ENCODE data around the gene FAM110D.

FAM110D gene

GRCh38 chr1:26163684-26164035 is 4.8 kb downstream of the FAM110D start:
- no peak for DNase-seq (ENCODE audit: low read depth)

DNA sequence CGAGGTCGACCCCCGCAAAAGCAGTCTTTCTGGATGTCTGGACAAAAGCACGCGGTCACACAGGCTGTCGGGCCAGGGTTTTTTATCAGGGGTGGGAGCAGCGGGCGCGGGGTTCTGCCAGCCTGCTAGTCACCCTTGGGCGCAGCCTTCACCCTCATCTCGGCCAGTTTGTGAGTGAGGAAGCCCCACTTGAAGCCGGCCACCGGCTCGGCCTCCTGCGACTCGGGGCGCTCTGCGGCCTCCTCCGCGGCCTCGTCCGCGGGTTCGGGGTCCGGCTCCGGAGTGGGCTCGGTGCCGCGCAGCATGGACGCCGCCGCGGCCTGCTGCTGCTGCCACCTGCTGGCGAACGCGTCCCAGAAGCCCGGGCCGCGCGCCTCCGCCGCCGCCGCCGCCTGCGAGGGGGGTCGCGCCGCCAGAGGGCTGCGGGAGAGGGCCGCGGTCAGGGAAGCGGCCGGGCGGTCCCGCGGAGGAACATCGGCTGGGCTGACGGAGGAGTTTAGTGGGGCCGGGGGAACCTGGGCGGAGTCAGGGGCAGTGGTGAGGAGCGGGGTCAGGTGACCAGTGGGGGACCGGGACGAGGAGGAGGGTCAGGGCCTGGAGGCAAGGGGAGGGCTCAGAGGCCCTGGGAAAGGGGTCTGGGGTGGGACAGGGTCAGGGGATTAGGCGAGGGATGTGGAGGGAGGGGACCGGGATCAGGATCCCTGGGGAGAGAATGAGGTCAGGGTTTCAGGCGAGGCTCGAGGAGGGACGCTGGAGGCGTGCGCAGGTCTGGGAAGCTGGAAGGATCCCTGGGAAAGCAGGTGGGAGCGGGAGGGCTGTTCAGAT is 5.4 kb downstream of the FAM110D start:
- DNase-seq (ENCODE audit: low read depth): no peak

DNA sequence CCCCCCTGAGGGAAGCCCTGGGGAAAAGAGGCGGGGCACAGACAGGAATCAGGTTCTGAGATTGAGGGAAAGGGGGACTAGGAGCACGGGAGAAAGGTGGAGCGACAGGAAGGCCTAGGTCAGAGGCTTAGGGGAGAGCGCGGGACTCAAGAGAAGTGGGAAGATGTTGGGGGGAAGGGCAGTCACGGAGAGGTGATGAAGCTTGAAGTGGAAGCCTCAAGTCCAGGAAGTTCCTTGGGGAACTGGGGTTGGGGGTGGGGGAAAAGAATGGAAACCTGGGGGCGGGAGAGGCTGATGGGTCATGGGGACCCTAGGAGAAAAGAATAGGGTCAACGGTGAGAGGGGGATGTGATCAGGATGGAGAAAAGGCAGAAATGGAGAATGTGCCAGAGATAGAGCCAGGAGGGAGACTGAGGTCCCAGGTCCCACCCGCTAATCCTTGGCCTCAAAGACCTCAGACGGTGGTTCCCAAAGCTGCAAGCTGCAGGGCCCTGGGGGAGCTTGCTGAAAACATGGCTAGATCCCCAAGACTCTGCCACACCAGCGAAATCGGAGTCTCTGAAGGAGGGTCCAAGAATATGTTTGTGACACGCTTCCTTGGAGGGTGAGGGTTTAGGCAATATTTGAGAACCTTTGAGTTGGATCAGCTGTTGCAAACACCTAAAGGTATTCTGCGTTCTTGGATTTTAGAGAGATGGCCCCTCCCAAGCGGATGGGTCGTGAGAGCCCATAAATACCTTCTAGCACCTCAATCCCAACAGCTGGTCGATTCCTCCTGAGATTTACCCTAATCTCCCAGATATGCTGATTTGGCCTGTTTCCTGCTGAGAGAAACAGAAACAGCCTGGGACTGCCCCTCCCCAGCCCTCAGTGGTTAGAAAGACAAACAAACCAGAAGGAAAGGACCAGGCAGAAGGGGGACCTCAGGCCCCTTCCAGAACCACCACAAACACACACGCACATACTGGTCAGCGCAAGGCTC is 6.3 kb downstream of the FAM110D start:
- no peak for DNase-seq (ENCODE audit: low read depth)

DNA sequence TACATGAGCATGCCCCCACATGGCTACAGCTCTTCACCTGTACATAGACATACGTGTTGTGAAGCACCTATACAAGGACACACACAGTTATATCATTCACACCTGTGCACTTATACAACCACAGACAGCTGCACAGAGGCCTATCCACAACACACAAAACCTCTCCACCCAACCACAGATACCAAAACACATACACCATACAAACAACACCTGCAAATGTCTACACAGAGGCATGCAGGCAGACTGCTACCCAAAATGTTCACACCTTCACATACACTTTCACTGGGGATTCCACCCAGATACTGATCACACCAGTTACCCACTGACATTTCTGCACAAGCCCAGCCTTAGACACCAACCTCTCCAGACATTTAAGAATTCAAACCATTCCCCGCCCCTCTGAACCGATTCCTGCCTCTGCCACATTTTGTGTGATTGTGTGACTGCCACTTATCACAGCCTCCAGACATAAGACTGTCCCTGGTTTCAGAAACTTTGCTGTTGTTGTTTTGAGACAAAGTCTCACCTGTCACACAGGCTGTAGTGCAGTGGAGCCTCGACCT is 7.9 kb downstream of the FAM110D start:
- no peak for DNase-seq (ENCODE audit: low read depth)

DNA sequence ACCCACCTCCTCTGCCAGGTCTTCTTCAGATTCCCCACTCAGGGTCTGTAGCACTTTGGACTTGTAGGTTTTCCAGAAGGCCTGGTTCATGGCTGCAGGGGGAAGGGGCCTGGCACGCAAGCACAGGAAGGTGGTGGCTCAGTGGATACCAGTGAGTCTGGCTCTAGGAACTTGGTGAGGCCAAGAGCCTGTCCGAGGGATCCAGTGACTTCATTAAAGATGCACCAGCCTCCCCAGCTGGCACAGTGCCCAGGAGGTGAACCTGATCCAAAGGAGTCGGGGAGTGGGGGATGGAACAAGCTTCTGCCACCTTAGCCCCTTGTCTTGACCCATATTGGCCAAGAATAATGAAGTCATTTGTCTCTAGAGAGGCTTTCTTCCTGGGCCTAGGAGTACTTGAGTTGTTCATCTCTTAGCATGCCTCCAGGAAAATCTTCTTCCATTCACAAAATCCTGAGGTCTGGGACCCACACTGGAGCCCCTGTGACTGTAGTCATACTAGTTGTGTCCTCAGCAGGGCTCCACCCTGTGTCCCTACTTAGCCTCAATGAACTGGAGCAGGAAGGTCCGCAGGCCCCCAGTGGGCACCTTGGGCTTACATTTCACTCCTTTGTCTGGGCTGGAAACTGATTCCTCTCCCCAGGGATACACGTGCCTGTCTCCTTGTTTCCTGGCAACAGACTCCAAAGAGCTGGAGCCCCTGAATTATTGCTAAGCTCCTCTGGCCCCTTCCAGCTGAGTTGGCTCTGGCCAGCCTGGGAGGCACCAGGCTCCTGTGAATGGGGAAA is 9.7 kb downstream of the FAM110D start, which contains the start of gene C1orf232:
C1orf232 (minus strand) TSS at position 554 of the 788 bp plus-strand sequence; CDS start at position 90, 464 bp downstream.
- no peak for DNase-seq (ENCODE audit: low read depth)

- no peak for DNase-seq (ENCODE audit: low read depth)
These were observed 10.3 kb downstream of the FAM110D start for GRCh38 chr1:26169198-26169554.

DNA sequence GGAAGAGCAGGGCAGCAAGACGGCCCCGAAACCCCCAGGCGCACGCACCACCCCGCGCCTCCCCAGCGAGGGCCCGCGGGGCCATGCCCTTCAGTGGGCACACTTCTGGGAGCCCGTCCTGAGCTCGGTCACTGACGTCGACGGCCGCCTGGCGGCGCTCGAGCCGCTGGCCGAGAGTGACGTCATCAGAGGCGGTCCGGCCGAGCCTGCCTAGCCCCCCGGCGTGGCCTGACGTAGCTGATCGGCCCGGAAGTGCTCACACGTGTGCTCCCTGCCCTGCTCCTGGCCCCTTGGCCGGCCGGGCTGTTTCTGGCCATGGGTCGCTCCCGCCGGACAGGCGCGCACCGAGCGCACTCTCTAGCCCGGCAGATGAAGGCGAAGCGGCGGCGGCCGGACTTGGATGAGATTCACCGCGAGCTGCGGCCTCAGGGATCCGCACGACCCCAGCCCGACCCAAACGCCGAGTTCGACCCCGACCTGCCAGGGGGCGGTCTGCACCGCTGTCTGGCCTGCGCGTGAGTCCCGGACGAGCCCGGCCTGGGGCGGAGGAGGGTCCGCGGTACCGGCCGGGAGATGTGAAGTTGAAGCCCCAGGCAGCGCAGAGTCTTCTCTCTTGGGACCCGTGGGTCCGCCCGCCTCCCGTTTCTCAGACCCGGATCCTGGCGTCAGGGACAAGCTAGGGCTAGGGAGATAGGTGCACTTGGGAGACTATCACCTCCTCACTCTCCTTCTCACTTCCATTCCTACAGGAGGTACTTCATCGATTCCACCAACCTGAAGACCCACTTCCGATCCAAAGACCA is 11.0 kb downstream of the FAM110D start, which contains the start of gene ZNF593:
ZNF593 (plus strand) TSS at position 240 of the 803 bp plus-strand sequence; CDS start at position 316, 76 bp downstream.
- DNase-seq (ENCODE audit: low read depth): peak; percentile 80

DNA sequence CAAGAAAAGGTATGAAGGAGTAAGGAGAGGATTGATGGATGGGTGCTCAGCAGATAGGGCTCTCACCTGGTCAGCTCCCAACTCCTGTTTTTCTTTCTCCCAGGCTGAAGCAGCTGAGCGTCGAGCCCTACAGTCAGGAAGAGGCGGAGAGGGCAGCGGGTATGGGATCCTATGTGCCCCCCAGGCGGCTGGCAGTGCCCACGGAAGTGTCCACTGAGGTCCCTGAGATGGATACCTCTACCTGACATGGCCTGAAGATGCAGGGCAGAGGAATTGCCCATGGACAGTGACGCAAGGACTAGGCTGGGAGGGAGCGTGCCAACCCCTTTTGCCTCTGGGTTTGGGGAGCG is 11.6 kb downstream of the FAM110D start:
- DNase-seq (ENCODE audit: low read depth): no peak

- no peak for DNase-seq (ENCODE audit: low read depth)
These were observed 12.5 kb downstream of the FAM110D start, which contains the start of gene ZNF593OS for GRCh38 chr1:26171084-26172072. Gene ZNF593OS (minus strand): TSS chr1:26171832. CDS start chr1:26171661, 171 bp downstream.

GRCh38 chr1:26175346-26175745 is 16.5 kb downstream of the FAM110D start:
- DNase-seq (ENCODE audit: low read depth): no peak

GRCh38 chr1:26177182-26177684 is 18.4 kb downstream of the FAM110D start, which contains the start of gene CNKSR1:
Gene CNKSR1 (plus strand): TSS chr1:26177491. CDS start chr1:26177548, 57 bp downstream.
- DNase-seq (ENCODE audit: low read depth): no peak

- no peak for DNase-seq (ENCODE audit: low read depth)
These were observed 21.2 kb downstream of the FAM110D start for GRCh38 chr1:26180010-26180506.

DNA sequence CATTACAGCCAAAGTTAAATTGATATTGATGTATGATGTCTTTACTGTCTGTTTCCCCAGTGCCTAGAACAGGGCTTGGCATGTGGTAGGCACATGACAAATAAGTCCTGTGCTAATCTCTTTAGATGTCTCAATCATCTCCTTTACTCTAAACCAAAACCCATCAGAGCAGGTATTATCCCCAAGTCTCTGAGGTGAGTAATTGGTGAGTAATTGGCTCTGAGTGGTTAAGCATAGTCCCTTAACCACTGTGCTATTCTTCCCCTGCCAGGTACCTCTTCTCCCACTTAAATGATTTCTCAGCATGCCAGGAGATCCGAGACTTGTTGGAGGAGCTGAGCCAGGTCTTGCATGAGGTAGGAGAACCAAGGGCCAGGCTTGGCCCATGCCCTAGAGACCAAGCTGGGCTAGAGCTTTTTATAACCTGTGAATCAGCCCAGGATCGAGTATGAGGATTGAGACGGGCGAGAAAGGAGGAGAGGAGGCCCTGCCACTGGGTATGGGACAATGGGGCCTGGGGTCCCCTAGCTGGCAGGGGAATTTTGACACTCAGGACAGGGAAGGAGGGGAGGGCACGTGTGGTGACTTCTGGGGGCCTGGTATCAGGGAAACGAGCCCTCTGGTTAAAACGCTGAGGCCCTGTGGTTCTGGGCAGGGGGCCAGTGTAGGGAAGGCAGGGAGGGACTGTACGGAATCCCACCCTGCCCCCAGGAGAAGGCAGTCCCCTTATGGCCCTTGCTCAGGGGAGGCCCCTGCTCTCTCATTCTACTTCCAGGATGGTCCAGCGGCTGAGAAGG is 22.9 kb downstream of the FAM110D start:
- DNase-seq (ENCODE audit: low read depth): no peak

- DNase-seq (ENCODE audit: low read depth): no peak
These were observed 23.5 kb downstream of the FAM110D start for GRCh38 chr1:26182383-26182696.

GRCh38 chr1:26184086-26184485 is 25.2 kb downstream of the FAM110D start:
- DNase-seq (ENCODE audit: low read depth): no peak

DNA sequence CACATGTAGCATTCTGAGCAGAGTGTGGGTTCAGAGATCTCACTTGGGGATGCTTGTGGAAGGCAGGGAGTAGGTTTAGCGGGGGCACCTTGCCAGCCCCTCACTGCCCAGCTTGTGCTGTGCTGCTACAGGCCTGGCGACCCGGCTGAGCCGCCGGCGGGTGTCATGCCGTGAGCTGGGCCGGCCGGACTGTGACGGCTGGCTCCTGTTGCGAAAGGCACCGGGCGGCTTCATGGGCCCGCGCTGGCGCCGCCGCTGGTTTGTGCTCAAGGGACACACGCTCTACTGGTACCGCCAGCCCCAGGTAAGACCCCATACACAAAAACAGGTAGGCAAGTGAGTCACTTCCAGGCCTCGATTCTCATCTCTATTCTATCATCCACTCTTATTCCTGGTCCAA is 26.0 kb downstream of the FAM110D start:
- no peak for DNase-seq (ENCODE audit: low read depth)

GRCh38 chr1:26187882-26188281 is 29.0 kb downstream of the FAM110D start:
- no peak for DNase-seq (ENCODE audit: low read depth)

DNA sequence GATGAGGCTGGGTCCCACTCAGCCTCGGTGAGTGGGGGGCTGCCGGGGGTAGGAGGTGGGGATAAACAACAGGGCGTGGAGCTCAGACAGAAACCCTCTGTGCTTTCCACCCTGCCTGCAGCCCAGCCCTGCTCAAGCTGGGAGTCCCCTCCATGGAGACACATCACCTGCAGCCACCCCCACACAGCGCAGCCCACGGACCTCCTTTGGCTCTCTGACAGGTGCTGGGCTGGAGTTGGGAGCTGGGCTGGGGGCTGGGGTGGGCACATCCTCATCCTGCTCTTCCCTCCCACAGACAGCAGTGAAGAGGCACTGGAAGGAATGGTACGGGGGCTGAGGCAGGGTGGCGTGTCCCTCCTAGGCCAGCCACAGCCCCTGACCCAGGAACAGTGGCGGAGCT is 29.6 kb downstream of the FAM110D start:
- no peak for DNase-seq (ENCODE audit: low read depth)

All from stromal cell of bone marrow (primary cell).